B cell (primary cell): ENCODE measurements around the gene RNF213. TPM values are rescaled to one million over a fixed set of nuclear protein-coding genes. Genes with fewer than 3 reads are reported as not detected.

ENCODE experiments used
- ATAC-seq: fragments of 200-7000 bp; cut with Tn5 transposase; one replicate; pipeline ENCODE4 v1.10.0; 2021; ENCODE audit warnings: low read depth, mild to moderate bottlenecking, moderate number of reproducible peaks, moderate library complexity
- CTCF ChIA-PET: fragments of 350-600 bp; sonication (Branson Sonifier 250); formaldehyde crosslinking; loops from one replicate; lab custom pipeline; 2021; ENCODE audit warnings: antibody characterized with exemption, inconsistent platforms; lab: Charles Lee
- POLR2A ChIA-PET: fragments of 350-600 bp; sonication (Branson Sonifier 250); formaldehyde crosslinking; loops from one replicate; lab custom pipeline; 2021; ENCODE audit warnings: antibody characterized with exemption; lab: Charles Lee
- DNase-seq: peaks from one replicate; pipeline ENCODE4 v3.0.0; 2013
- H2AFZ ChIP-seq: 2 replicates; pipeline ENCODE4 v1.6.1; 2012; ENCODE audit warnings: mild to moderate bottlenecking, low read depth, low read length; ENCODE audit not compliant: insufficient read depth, poor library complexity, severe bottlenecking
- H3K27ac ChIP-seq, 2 donors: 1 replicate in 1 of 2; 2 replicates in 1 of 2; pipeline ENCODE4 v1.5.1; 2012 to 2013; ENCODE audit warnings: low read length in 2 of 2, mild to moderate bottlenecking in 2 of 2, moderate library complexity in 1 of 2
- H3K27me3 ChIP-seq, 4 experiments: fragments of 200-600 bp in 1 of 4; sonication (generic) in 1 of 4; replicated peaks in 1 of 4; 1 replicate in 2 of 4; 2 replicates in 2 of 4; pipeline versions ENCODE4 v1.6.1 to v1.7.0; 2013 to 2016; ENCODE audit warnings: low read length in 3 of 4, mild to moderate bottlenecking in 2 of 4, mixed read lengths in 1 of 4, moderate library complexity in 1 of 4; ENCODE audit not compliant: insufficient read depth in 4 of 4, control insufficient read depth in 3 of 4; ENCODE audit errors: control extremely low read depth in 1 of 4
- H3K36me3 ChIP-seq, 2 experiments: replicated peaks in 1 of 2; 1 replicate in 1 of 2; 2 replicates in 1 of 2; pipeline versions ENCODE4 v1.6.1 to v1.7.1; 2013; ENCODE audit warnings: low read length in 1 of 2; ENCODE audit not compliant: insufficient read depth in 2 of 2, control insufficient read depth in 1 of 2; ENCODE audit errors: control extremely low read depth in 1 of 2, extremely low read depth in 1 of 2
- H3K4me1 ChIP-seq, 2 donors: fragments of 200-600 bp in 1 of 2; sonication (generic) in 1 of 2; 1 replicate in 1 of 2; 2 replicates in 1 of 2; pipeline versions ENCODE4 v1.5.1 to v1.6.1; 2013 to 2017; ENCODE audit warnings: low read length in 2 of 2; ENCODE audit not compliant: control insufficient read depth in 2 of 2, insufficient read depth in 2 of 2
- H3K4me2 ChIP-seq: replicated peaks from 2 replicates; pipeline ENCODE3; 2012; ENCODE audit warnings: mild to moderate bottlenecking, low read depth, low read length; ENCODE audit not compliant: poor library complexity, severe bottlenecking
- H3K4me3 ChIP-seq, 5 experiments: fragments of 200-600 bp in 1 of 5; sonication (generic) in 1 of 5; 1 replicate in 3 of 5; 2 replicates in 2 of 5; pipeline versions ENCODE4 v1.5.1 to v1.7.0; 2011 to 2016; ENCODE audit warnings: low read length in 4 of 5, mild to moderate bottlenecking in 4 of 5, low read depth in 2 of 5, control low read depth in 1 of 5, moderate library complexity in 1 of 5; ENCODE audit not compliant: insufficient read depth in 1 of 5; ENCODE audit errors: control extremely low read depth in 1 of 5, extremely low read depth in 1 of 5
- H3K79me2 ChIP-seq: fragments of 200-600 bp; sonication (generic); one replicate; pipeline ENCODE4 v1.6.0; 2016; ENCODE audit warnings: low read length; ENCODE audit not compliant: control insufficient read depth, insufficient read depth
- H3K9ac ChIP-seq: fragments of 200-600 bp; sonication (generic); 2 replicates; pipeline ENCODE4 v1.6.1; 2017; ENCODE audit warnings: mild to moderate bottlenecking, low read length, moderate library complexity
- H3K9me3 ChIP-seq, 3 donors: one replicate each; pipeline versions ENCODE4 v1.6.1 to v1.7.1; 2013; ENCODE audit warnings: low read length in 2 of 3; ENCODE audit not compliant: control insufficient read depth in 2 of 3, insufficient read depth in 1 of 3; ENCODE audit errors: control extremely low read depth in 1 of 3
- H4K20me1 ChIP-seq: 2 replicates; pipeline ENCODE4 v1.6.0; 2012; ENCODE audit warnings: mild to moderate bottlenecking, low read length; ENCODE audit not compliant: insufficient read depth, control insufficient read depth, poor library complexity, severe bottlenecking
- H3K27ac Mint-ChIP-seq: one replicate; pipeline ENCODE4 v1.8.0; 2021; ENCODE audit warnings: mixed read lengths
- H3K27me3 Mint-ChIP-seq: one replicate; pipeline ENCODE4 v1.8.0; 2021; ENCODE audit warnings: mixed read lengths
- H3K4me1 Mint-ChIP-seq: one replicate; pipeline ENCODE4 v1.8.0; 2021; ENCODE audit warnings: mixed read lengths
- H3K4me3 Mint-ChIP-seq: one replicate; pipeline ENCODE4 v1.8.0; 2021; ENCODE audit warnings: mixed read lengths
- H3K9me3 Mint-ChIP-seq: one replicate; pipeline ENCODE4 v1.8.0; 2022; ENCODE audit warnings: mixed read lengths; ENCODE audit not compliant: insufficient read depth
- EZH2 ChIP-seq: IDR thresholded peaks from 2 replicates; pipeline ENCODE4 v1.6.1; 2012; ENCODE audit warnings: borderline replicate concordance, low read depth, mild to moderate bottlenecking, moderate library complexity, low read length; ENCODE audit not compliant: insufficient read depth, poor library complexity, severe bottlenecking
- WGBS: methylation state at CpG from one replicate; pipeline ENCODE4 v1.1.5; 2013; ENCODE audit warnings: missing lambda C conversion rate; ENCODE audit not compliant: insufficient coverage; 5-methylcytosine and 5-hydroxymethylcytosine counted together
- intact Hi-C: fragments of 100-400 bp; cut with micrococcal nuclease; formaldehyde crosslinking; loops from one replicate; pipeline ENCODE4 v1.10.0; 2022
- polyA plus RNA-seq: library from polyadenylated mRNA; depleted of rRNA; stranded (reverse); fragments of >200 nt; gene quantifications from 2 replicates; pipeline ENCODE4 v1.2.3, GENCODE V29; 2012
- total RNA-seq, 2 donors: library from RNA; stranded (reverse); fragments of 120-200 nt in 1 of 2; gene quantifications; 1 replicate in 1 of 2; 2 replicates in 1 of 2; pipeline versions ENCODE4 v1.2.3 to v1.2.4, GENCODE V29; 2013 to 2022
- TF ChIP-seq, protein P1 (sequence below): fragments of 200-600 bp; IDR thresholded peaks from one replicate; pipeline ENCODE4 v1.8.0; 2022; ENCODE audit warnings: antibody characterized with exemption, mild to moderate bottlenecking

The RNF213 gene
- total and polyA plus RNA-seq, 2 donors (not counting 1 experiment from before 2014, with no cell fraction given) = 121 to 287 TPM

DNA sequence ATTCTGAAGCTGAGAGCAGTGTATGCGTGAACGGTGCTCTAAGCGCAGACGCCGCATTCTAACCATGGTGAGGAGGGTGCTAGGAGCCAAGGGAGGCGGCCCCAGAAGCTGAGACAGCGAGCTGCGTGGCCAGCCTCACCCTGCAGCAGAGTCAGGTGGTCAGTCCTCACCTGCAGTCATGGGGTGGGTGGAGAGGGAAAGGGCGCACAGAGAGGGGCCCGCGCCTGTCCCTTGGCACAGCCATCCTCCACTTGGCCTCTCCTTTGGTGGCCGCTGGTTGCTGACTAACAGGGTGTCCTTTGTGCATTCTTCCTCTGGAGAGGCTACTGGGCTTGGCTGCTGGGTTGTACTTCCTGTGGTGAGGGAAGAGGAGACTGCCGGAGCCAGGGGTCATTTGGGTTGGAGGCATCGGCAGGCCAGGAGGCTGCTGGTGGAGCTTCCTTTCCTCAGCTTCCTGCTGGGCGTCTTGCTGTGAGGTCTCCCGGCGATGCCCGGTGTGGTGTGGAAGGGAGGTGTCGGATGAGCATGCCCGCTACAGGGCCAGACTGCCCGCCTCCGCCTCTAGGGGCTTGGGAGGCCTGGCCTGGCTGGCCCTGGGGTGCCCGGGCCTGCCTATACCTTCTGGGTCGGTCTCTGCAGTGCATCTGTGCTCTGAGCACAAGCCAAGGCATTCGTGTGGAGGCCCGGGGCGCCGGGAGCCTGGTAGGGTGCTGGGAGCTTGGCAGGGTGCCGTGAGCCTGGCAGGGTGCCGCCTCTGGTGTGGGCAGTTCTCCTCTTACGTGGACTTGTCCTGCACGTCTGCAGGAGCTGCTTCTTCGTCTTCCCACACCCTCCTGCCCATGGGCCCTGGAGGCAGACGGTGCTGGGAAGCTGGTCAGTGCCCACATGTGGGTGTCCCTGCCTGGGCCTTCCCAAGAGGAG, 17.4 kb downstream of the RNF213 start:
- no peak overlapping the region for H3K27ac ChIP-seq
- peaks cover 0 to 5% of the 10 kb centered on the region in 2 donors for H3K4me1 ChIP-seq
- Mint-ChIP-seq H3K4me3 (no peak overlapping the region), H3K27me3 (no peaks in the 10 kb centered on the region), H3K4me1 (peaks cover 14% of the 10 kb centered on the region), H3K27ac (no peak overlapping the region), H3K9me3 (no peaks in the 10 kb centered on the region)
- ATAC-seq (no peak), DNase-seq (no peak)
- CTCF ChIA-PET = no interaction called here
- H3K4me2 ChIP-seq = no peak overlapping the region
- peaks cover 74% of the 10 kb centered on the region for H3K79me2 ChIP-seq
- POLR2A ChIA-PET = no interaction called here
- TF ChIP-seq, protein P1, sequence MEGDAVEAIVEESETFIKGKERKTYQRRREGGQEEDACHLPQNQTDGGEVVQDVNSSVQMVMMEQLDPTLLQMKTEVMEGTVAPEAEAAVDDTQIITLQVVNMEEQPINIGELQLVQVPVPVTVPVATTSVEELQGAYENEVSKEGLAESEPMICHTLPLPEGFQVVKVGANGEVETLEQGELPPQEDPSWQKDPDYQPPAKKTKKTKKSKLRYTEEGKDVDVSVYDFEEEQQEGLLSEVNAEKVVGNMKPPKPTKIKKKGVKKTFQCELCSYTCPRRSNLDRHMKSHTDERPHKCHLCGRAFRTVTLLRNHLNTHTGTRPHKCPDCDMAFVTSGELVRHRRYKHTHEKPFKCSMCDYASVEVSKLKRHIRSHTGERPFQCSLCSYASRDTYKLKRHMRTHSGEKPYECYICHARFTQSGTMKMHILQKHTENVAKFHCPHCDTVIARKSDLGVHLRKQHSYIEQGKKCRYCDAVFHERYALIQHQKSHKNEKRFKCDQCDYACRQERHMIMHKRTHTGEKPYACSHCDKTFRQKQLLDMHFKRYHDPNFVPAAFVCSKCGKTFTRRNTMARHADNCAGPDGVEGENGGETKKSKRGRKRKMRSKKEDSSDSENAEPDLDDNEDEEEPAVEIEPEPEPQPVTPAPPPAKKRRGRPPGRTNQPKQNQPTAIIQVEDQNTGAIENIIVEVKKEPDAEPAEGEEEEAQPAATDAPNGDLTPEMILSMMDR = no peak
- no peak for TF ChIP-seq EZH2
- peaks cover 0 to 49% of the 10 kb centered on the region in 2 experiments for H3K36me3 ChIP-seq
- no peaks in the 10 kb centered on the region for H3K9me3 ChIP-seq
- no peak overlapping the region for H3K9ac ChIP-seq
- H4K20me1 ChIP-seq = peaks cover 81% of the 10 kb centered on the region
- 99% methylated on average over 29 of the region's 34 CpGs for WGBS
- no peak overlapping the region for H2AFZ ChIP-seq
- intact Hi-C loops = no loop called here
- no peak overlapping the region for H3K4me3 ChIP-seq
- H3K27me3 ChIP-seq = no peaks in the 10 kb centered on the region

DNA sequence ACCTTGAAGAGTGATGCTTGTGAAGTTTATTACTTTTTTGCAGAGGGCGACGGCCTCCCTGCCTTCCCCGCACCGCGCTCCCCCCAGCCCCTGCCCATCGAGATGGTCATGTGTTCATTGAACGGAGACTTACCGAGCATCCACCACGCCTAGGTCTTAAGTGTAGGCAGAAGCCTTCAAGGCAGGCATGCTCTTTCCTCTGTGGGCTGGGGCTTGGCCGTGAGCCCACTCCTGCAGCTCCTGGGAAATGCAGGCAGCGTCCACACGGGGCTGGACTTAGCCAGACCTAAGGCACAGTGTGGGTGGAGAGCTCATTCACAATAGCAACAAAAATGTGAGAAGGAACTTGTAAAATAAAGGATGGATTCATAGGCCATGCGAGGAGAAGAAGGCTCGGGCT, 19.2 kb downstream of the RNF213 start:
- TF ChIP-seq EZH2 = no peak
- TF ChIP-seq, protein P1 = no peak
- POLR2A ChIA-PET = no interaction called here
- 90% methylated on average over 11 of the region's 14 CpGs for WGBS
- no peak overlapping the region for H3K4me3 Mint-ChIP-seq
- CTCF ChIA-PET = no interaction called here
- H3K27ac Mint-ChIP-seq = no peak overlapping the region
- no peaks in the 10 kb centered on the region for H3K4me1 ChIP-seq
- peaks cover 10% of the 10 kb centered on the region for H3K4me1 Mint-ChIP-seq
- H3K27ac ChIP-seq = no peak overlapping the region
- no peak overlapping the region for H2AFZ ChIP-seq
- H3K9me3 Mint-ChIP-seq = no peaks in the 10 kb centered on the region
- peaks cover 83% of the 10 kb centered on the region for H4K20me1 ChIP-seq
- no peaks in the 10 kb centered on the region for H3K9me3 ChIP-seq
- no peak overlapping the region for H3K4me3 ChIP-seq
- peaks cover 75% of the 10 kb centered on the region for H3K79me2 ChIP-seq
- H3K9ac ChIP-seq = no peak overlapping the region
- ATAC-seq (no peak), DNase-seq (no peak)
- no peak overlapping the region for H3K4me2 ChIP-seq
- H3K27me3 Mint-ChIP-seq = no peaks in the 10 kb centered on the region
- intact Hi-C loops = no loop called here
- H3K36me3 ChIP-seq = peaks cover 0 to 45% of the 10 kb centered on the region in 2 experiments
- H3K27me3 ChIP-seq = no peaks in the 10 kb centered on the region
